PC-9 (cell line): Measurements from ENCODE around the gene LCA5.

Experiments used
- EZH2 ChIP-seq: fragments of 200-600 bp; sonication (generic); IDR thresholded peaks from 2 replicates; pipeline ENCODE4 v1.8.0; 2017; ENCODE audit warnings: antibody characterized with exemption, low read depth
- TF ChIP-seq, protein P1 (sequence below): fragments of 200-600 bp; sonication (generic); conservative IDR thresholded peaks from 2 replicates; pipeline ENCODE4 v1.6.1; 2017; ENCODE audit warnings: mixed run types, antibody characterized with exemption, mild to moderate bottlenecking, moderate library complexity

DNA sequence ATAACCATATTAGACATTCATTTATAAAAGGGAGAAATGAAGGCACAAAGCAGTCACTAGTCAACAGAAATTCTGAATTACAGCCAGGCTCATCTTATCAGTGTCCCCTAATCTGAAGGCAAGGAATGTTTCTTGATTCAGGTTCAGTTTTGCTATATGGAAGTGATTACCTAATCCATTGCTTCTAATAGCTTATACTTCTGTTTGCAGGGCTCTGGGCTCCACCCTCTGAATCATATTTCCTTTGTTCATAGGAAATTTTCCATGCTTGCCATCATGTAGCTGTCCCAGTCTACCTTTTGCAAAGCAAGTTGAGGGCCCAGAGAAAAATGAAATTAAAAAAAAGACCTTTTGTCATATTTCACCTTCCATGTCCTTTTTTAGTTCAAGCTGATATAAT, 96.0 kb downstream of the LCA5 start:
- TF ChIP-seq, protein P1, sequence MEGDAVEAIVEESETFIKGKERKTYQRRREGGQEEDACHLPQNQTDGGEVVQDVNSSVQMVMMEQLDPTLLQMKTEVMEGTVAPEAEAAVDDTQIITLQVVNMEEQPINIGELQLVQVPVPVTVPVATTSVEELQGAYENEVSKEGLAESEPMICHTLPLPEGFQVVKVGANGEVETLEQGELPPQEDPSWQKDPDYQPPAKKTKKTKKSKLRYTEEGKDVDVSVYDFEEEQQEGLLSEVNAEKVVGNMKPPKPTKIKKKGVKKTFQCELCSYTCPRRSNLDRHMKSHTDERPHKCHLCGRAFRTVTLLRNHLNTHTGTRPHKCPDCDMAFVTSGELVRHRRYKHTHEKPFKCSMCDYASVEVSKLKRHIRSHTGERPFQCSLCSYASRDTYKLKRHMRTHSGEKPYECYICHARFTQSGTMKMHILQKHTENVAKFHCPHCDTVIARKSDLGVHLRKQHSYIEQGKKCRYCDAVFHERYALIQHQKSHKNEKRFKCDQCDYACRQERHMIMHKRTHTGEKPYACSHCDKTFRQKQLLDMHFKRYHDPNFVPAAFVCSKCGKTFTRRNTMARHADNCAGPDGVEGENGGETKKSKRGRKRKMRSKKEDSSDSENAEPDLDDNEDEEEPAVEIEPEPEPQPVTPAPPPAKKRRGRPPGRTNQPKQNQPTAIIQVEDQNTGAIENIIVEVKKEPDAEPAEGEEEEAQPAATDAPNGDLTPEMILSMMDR = no peak
- no peak for TF ChIP-seq EZH2
